IMR-90 (cell line): ENCODE measurements around the gene KCNK6. TPM values are rescaled to one million over a fixed set of nuclear protein-coding genes. Genes with fewer than 3 reads are reported as not detected.

Experiments
- ATAC-seq: fragments of 200-7000 bp; cut with Tn5 transposase; 2 replicates; pipeline ENCODE4 v1.9.1; 2020; ENCODE audit warnings: low read depth, mild to moderate bottlenecking, moderate library complexity
- BruUV-seq: library from RNA; stranded (reverse); fragments of 400-500 nt; replicated peaks from 2 replicates; lab custom pipeline; 2021; lab: Mats Ljungman, UMichigan
- CTCF ChIA-PET: fragments of 300-600 bp; formaldehyde crosslinking; extraction: SDS; loops from one replicate; lab custom pipeline; 2021; ENCODE audit warnings: antibody characterized with exemption; lab: Yijun Ruan, JAX
- POLR2A ChIA-PET: fragments of 300-600 bp; sonication (Branson Sonifier 250); formaldehyde crosslinking; loops from one replicate; lab custom pipeline; 2022; ENCODE audit warnings: antibody characterized with exemption; ENCODE audit not compliant: unreplicated experiment; lab: Charles Lee
- DNase-seq: peaks from one replicate; pipeline ENCODE4 v3.0.0; 2013
- H2AFZ ChIP-seq: replicated peaks from 2 replicates; pipeline ENCODE3; 2013; ENCODE audit warnings: low read length, mild to moderate bottlenecking; ENCODE audit not compliant: poor library complexity
- H2AK5ac ChIP-seq: 2 replicates; pipeline ENCODE4 v1.6.1; 2013; ENCODE audit warnings: low read depth, low read length, inconsistent platforms
- H2AK9ac ChIP-seq: replicated peaks from 2 replicates; pipeline ENCODE3; 2013; ENCODE audit warnings: mild to moderate bottlenecking, low read depth, low read length, moderate library complexity; ENCODE audit not compliant: poor library complexity
- H2BK120ac ChIP-seq: 2 replicates; pipeline ENCODE4 v1.6.1; 2013; ENCODE audit warnings: low read depth, low read length, inconsistent platforms
- H2BK15ac ChIP-seq: 3 replicates; pipeline ENCODE4 v1.6.1; 2013; ENCODE audit warnings: low read depth, low read length, inconsistent platforms
- H2BK20ac ChIP-seq: 2 replicates; pipeline ENCODE4 v1.6.1; 2013; ENCODE audit warnings: low read depth, mild to moderate bottlenecking, inconsistent platforms, low read length, moderate library complexity
- H2BK5ac ChIP-seq: 2 replicates; pipeline ENCODE4 v1.6.1; 2013; ENCODE audit warnings: mild to moderate bottlenecking, low read depth, low read length, inconsistent platforms; ENCODE audit not compliant: poor library complexity, severe bottlenecking
- H3K14ac ChIP-seq: replicated peaks from 2 replicates; pipeline ENCODE4 v1.6.1; 2013; ENCODE audit warnings: low read depth, low read length, inconsistent platforms
- H3K18ac ChIP-seq: 2 replicates; pipeline ENCODE4 v1.6.1; 2013; ENCODE audit warnings: low read depth, low read length, control low read depth
- H3K23ac ChIP-seq: 2 replicates; pipeline ENCODE4 v1.6.1; 2013; ENCODE audit warnings: low read depth, low read length, inconsistent platforms
- H3K27ac ChIP-seq: 2 replicates; pipeline ENCODE4 v1.5.1; 2013; ENCODE audit warnings: mild to moderate bottlenecking, control low read depth, low read length; ENCODE audit not compliant: insufficient read depth
- H3K27me3 ChIP-seq: 2 replicates; pipeline ENCODE4 v1.6.1; 2013; ENCODE audit warnings: low read length; ENCODE audit not compliant: control insufficient read depth, insufficient read depth
- H3K36me3 ChIP-seq: 2 replicates; pipeline ENCODE4 v1.6.1; 2013; ENCODE audit warnings: low read length, mixed read lengths; ENCODE audit not compliant: control insufficient read depth, insufficient read depth
- H3K4ac ChIP-seq: 2 replicates; pipeline ENCODE4 v1.6.1; 2013; ENCODE audit warnings: low read depth, low read length, inconsistent platforms
- H3K4me1 ChIP-seq: 2 replicates; pipeline ENCODE4 v1.6.1; 2013; ENCODE audit warnings: low read length, mixed read lengths; ENCODE audit not compliant: control insufficient read depth, insufficient read depth
- H3K4me2 ChIP-seq: 2 replicates; pipeline ENCODE4 v1.6.1; 2013; ENCODE audit warnings: low read depth, mild to moderate bottlenecking, control low read depth, low read length, moderate library complexity
- H3K4me3 ChIP-seq: 2 replicates; pipeline ENCODE4 v1.5.1; 2013; ENCODE audit warnings: low read depth, mild to moderate bottlenecking, control low read depth, low read length, moderate library complexity; ENCODE audit not compliant: insufficient read depth
- H3K56ac ChIP-seq: 2 replicates; pipeline ENCODE4 v1.6.1; 2013; ENCODE audit warnings: low read length, inconsistent platforms; ENCODE audit not compliant: insufficient read depth; ENCODE audit errors: extremely low read depth
- H3K79me1 ChIP-seq, 2 experiments: 2 replicates each; pipeline ENCODE4 v1.6.1; 2013; ENCODE audit warnings: low read length in 2 of 2, inconsistent platforms in 1 of 2, low read depth in 1 of 2
- H3K9ac ChIP-seq: 2 replicates; pipeline ENCODE4 v1.6.1; 2013; ENCODE audit warnings: low read depth, low read length, control low read depth
- H3K9me1 ChIP-seq: 2 replicates; pipeline ENCODE4 v1.6.1; 2013; ENCODE audit warnings: low read length, inconsistent platforms; ENCODE audit not compliant: insufficient read depth
- H3K9me3 ChIP-seq: 2 replicates; pipeline ENCODE4 v1.6.1; 2013; ENCODE audit warnings: low read length; ENCODE audit not compliant: control insufficient read depth, insufficient read depth
- H4K20me1 ChIP-seq: 2 replicates; pipeline ENCODE4 v1.6.1; 2013; ENCODE audit warnings: low read length, inconsistent platforms; ENCODE audit not compliant: insufficient read depth
- H4K5ac ChIP-seq: 2 replicates; pipeline ENCODE4 v1.6.1; 2013; ENCODE audit warnings: mild to moderate bottlenecking, low read depth, low read length, control low read depth
- H4K8ac ChIP-seq, 2 experiments: 2 replicates each; pipeline ENCODE4 v1.6.1; 2013; ENCODE audit warnings: low read depth in 2 of 2, low read length in 2 of 2, control low read depth in 1 of 2, inconsistent platforms in 1 of 2
- H4K91ac ChIP-seq: 2 replicates; pipeline ENCODE4 v1.6.1; 2013; ENCODE audit warnings: low read depth, low read length, inconsistent platforms; ENCODE audit not compliant: insufficient read depth
- BHLHE40 ChIP-seq: fragments of 150-350 bp; IDR thresholded peaks from 2 replicates; pipeline ENCODE4 v1.6.1; 2016; ENCODE audit warnings: mild to moderate bottlenecking, low read depth, low read length
- CEBPB ChIP-seq: IDR thresholded peaks from 2 replicates; pipeline ENCODE4 v1.6.1; 2012; ENCODE audit warnings: low read depth, low read length, improper control_type of control experiment
- CHD1 ChIP-seq: IDR thresholded peaks from 2 replicates; pipeline ENCODE4 v1.6.1; 2012; ENCODE audit warnings: low read depth, low read length, improper control_type of control experiment
- CTCF ChIP-seq: conservative IDR thresholded peaks from 2 replicates; pipeline ENCODE4 v1.5.1; 2012; ENCODE audit warnings: mild to moderate bottlenecking, low read depth, low read length, improper control_type of control experiment
- ELK1 ChIP-seq: fragments of 150-350 bp; IDR thresholded peaks from 2 replicates; pipeline ENCODE4 v1.6.1; 2016; ENCODE audit warnings: low read depth, mild to moderate bottlenecking, low read length, moderate library complexity, borderline replicate concordance
- FOS ChIP-seq: fragments of 150-350 bp; IDR thresholded peaks from 2 replicates; pipeline ENCODE4 v1.6.1; 2016; ENCODE audit warnings: low read depth, low read length
- MAFK ChIP-seq: IDR thresholded peaks from 2 replicates; pipeline ENCODE4 v1.6.1; 2012; ENCODE audit warnings: low read depth, low read length, improper control_type of control experiment
- MAZ ChIP-seq: IDR thresholded peaks from 2 replicates; pipeline ENCODE4 v1.6.1; 2012; ENCODE audit warnings: low read depth, mild to moderate bottlenecking, low read length, improper control_type of control experiment, moderate library complexity, borderline replicate concordance
- MXI1 ChIP-seq: IDR thresholded peaks from 2 replicates; pipeline ENCODE4 v1.6.1; 2012; ENCODE audit warnings: low read depth, mild to moderate bottlenecking, low read length, moderate library complexity, borderline replicate concordance
- NFE2L2 ChIP-seq: fragments of 150-350 bp; IDR thresholded peaks from 2 replicates; pipeline ENCODE4 v1.6.1; 2016; ENCODE audit warnings: low read depth, mild to moderate bottlenecking, low read length
- POLR2A ChIP-seq: IDR thresholded peaks from 2 replicates; pipeline ENCODE4 v1.6.1; 2012; ENCODE audit warnings: mild to moderate bottlenecking, low read depth, low read length
- RAD21 ChIP-seq: IDR thresholded peaks from 2 replicates; pipeline ENCODE4 v1.6.1; 2012; ENCODE audit warnings: low read length, improper control_type of control experiment
- RCOR1 ChIP-seq: IDR thresholded peaks from 2 replicates; pipeline ENCODE4 v1.6.1; 2012; ENCODE audit warnings: mild to moderate bottlenecking, low read length, improper control_type of control experiment; ENCODE audit not compliant: insufficient replicate concordance
- RFX5 ChIP-seq: IDR thresholded peaks from 2 replicates; pipeline ENCODE4 v1.8.0; 2012; ENCODE audit warnings: low read depth, mild to moderate bottlenecking, low read length, moderate library complexity
- SMC3 ChIP-seq: fragments of 150-350 bp; IDR thresholded peaks from 2 replicates; pipeline ENCODE4 v1.6.1; 2016; ENCODE audit warnings: low read depth, mild to moderate bottlenecking, antibody characterized with exemption, low read length, moderate library complexity
- USF2 ChIP-seq: fragments of 150-350 bp; IDR thresholded peaks from 2 replicates; pipeline ENCODE4 v1.6.1; 2017; ENCODE audit warnings: mild to moderate bottlenecking, antibody characterized with exemption, low read length, low read depth
- WGBS, 2 experiments: methylation state at CpG; one replicate each; pipeline versions ENCODE4 v1.1.5 to v1.1.7; 2013; ENCODE audit warnings: missing lambda C conversion rate in 2 of 2; ENCODE audit not compliant: insufficient read length in 1 of 2; ENCODE audit errors: extremely low coverage in 2 of 2; 5-methylcytosine and 5-hydroxymethylcytosine counted together
- dilution Hi-C: fragments of 300-500 bp; cut with HindIII; formaldehyde crosslinking; loops from one replicate; pipeline ENCODE4 v1.14.3; 2018; ENCODE audit warnings: low sequenced_read_pairs; ENCODE audit not compliant: unreplicated experiment
- in situ Hi-C: fragments of 300-500 bp; cut with MboI; formaldehyde crosslinking; loops from 3 replicates; pipeline ENCODE4 v1.14.3; 2019; ENCODE audit warnings: low sequenced_read_pairs, inconsistent platforms, mixed read lengths
- intact Hi-C: fragments of 100-400 bp; cut with micrococcal nuclease; formaldehyde crosslinking; loops from 2 replicates; pipeline ENCODE4 v1.10.0; 2022
- polyA plus RNA-seq, 3 experiments: library from polyadenylated mRNA; depleted of rRNA; stranded (reverse); fragments of >200 nt; gene quantifications; 2 replicates each; pipeline ENCODE4 v1.2.3, GENCODE V29; 2012; ENCODE audit warnings: low replicate concordance in 1 of 3
- total RNA-seq: library from RNA; depleted of rRNA; stranded (reverse); fragments of >200 nt; gene quantifications from 2 replicates; pipeline ENCODE4 v1.2.3, GENCODE V29; 2012

The KCNK6 gene
- total and polyA plus RNA-seq, 2 of the 4 experiments (the other 2 are of a cell fraction) = 2.7 to 4.5 TPM

GRCh38 chr19:38361633-38362075 is 42.0 kb downstream of the KCNK6 start:
- POLR2A ChIA-PET = interaction anchor here (0.6 kb wide), 1 partner anchor 11 kb away, joined by 4 read pairs; no protein-coding TSS in a partner anchor
- no peak overlapping the region for H4K5ac ChIP-seq
- no peak overlapping the region for H3K27ac ChIP-seq
- 0 out of 2 replicates have a peak, but pooled peaks cover 3% of the 10 kb centered on the region for H4K20me1 ChIP-seq
- no peak overlapping the region for H3K4ac ChIP-seq
- H3K23ac ChIP-seq = no peak overlapping the region
- H2BK20ac ChIP-seq = no peak overlapping the region
- dilution Hi-C loops (no loop called here), intact Hi-C loops (no loop called here), in situ Hi-C loops (no loop called here)
- no peak overlapping the region for H2BK5ac ChIP-seq
- no peak overlapping the region for H3K14ac ChIP-seq
- H3K56ac ChIP-seq = no peak overlapping the region
- no peak overlapping the region for H2BK120ac ChIP-seq
- no peak overlapping the region for H2AK5ac ChIP-seq
- H3K4me1 ChIP-seq = no peaks in the 10 kb centered on the region
- H3K36me3 ChIP-seq = no peaks in the 10 kb centered on the region
- peaks cover 42% of the 10 kb centered on the region for H3K27me3 ChIP-seq
- no peak overlapping the region for H3K9ac ChIP-seq
- CTCF ChIA-PET = interaction anchor here (0.9 to 1.5 kb wide), 2 partner anchors 13 to 26 kb away, joined by 3 to 4 read pairs; partner anchors contain the start of genes CATSPERG and PSMD8
- peak; percentile 94 for ATAC-seq
- no peaks in the 10 kb centered on the region for H3K9me1 ChIP-seq
- no peak overlapping the region for H2BK15ac ChIP-seq
- H2AFZ ChIP-seq = peak overlapping the region; percentile 98
- no peak overlapping the region for H4K8ac ChIP-seq
- no peaks in the 10 kb centered on the region for H3K79me1 ChIP-seq
- H3K18ac ChIP-seq = no peak overlapping the region
- no peaks in the 10 kb centered on the region for H3K9me3 ChIP-seq
- BruUV-seq = no TSS peak
- 3% methylated on average over 8 of the region's 37 CpGs; no CpG with 5 or more reads in 1 of the 2 experiments for WGBS, 2 experiments
- H3K4me3 ChIP-seq = peak overlapping the region; percentile 66
- TF ChIP-seq BHLHE40 (no peak), MAFK (no peak), RCOR1 (no peak), CEBPB (no peak), USF2 (no peak), SMC3 (no peak), MXI1 (no peak), RFX5 (no peak), CTCF (no peak), POLR2A (no peak), NFE2L2 (no peak), RAD21 (no peak), MAZ (no peak), ELK1 (no peak), CHD1 (no peak), FOS (no peak)
- H3K4me2 ChIP-seq = peak overlapping the region; percentile 97
- DNase-seq = peak; percentile 57
- no peak overlapping the region for H4K91ac ChIP-seq
- H2AK9ac ChIP-seq = peak overlapping the region; percentile 47
